Mucosa of descending colon (tissue), 3 donors: ENCODE measurements around the gene IL4R. TPM values are rescaled to one million over a fixed set of nuclear protein-coding genes. Genes with fewer than 3 reads are reported as not detected.

Experiments used
- ATAC-seq: fragments of 200-7000 bp; cut with Tn5 transposase; one replicate; pipeline ENCODE4 v1.9.1; 2020; ENCODE audit warnings: mild to moderate bottlenecking, moderate library complexity
- DNase-seq, 3 donors: peaks; one replicate each; pipeline ENCODE4 v3.0.0-alpha.2; 2020
- H3K36me3 ChIP-seq: fragments of 200-600 bp; one replicate; pipeline ENCODE4 v1.8.0; 2021; ENCODE audit warnings: low read depth, mild to moderate bottlenecking
- H3K4me1 ChIP-seq: fragments of 200-600 bp; one replicate; pipeline ENCODE4 v1.8.0; 2021; ENCODE audit warnings: low read depth, mild to moderate bottlenecking
- H3K4me3 ChIP-seq: fragments of 200-600 bp; one replicate; pipeline ENCODE4 v1.8.0; 2021; ENCODE audit warnings: mild to moderate bottlenecking
- H3K9me3 ChIP-seq: fragments of 200-600 bp; one replicate; pipeline ENCODE4 v1.8.0; 2021; ENCODE audit warnings: mild to moderate bottlenecking
- intact Hi-C, 2 donors: fragments of 100-400 bp; cut with DNase I in 1 of 2; cut with micrococcal nuclease in 1 of 2; formaldehyde crosslinking; loops; one replicate each; pipeline versions ENCODE4 v1.11.0 to v1.11.1; 2022; cut with DNase I, micrococcal nuclease
- long read RNA-seq, 2 donors: library from polyadenylated mRNA; unstranded; transcript quantifications; one replicate each; pipeline ENCODE4 v2.0.0, GENCODE V29; 2019 to 2021
- total RNA-seq, 3 donors: library from RNA; stranded (reverse); fragmentation: NEBNext Ultra II Directional in 2 of 3; extraction: Animal tissue kit (Norgen Biotek cat#: 25700) in 2 of 3; gene quantifications; one replicate each; pipeline versions ENCODE4 v1.2.1 to v1.2.4, GENCODE V29; 2021 to 2023
- TF ChIP-seq, protein P1 (sequence below): fragments of 200-600 bp; IDR thresholded peaks from one replicate; pipeline ENCODE4 v1.8.0; 2022; ENCODE audit warnings: antibody characterized with exemption, mild to moderate bottlenecking
- donor health status: DM: no; HTN: no; CAD: no; lungs with moderate emphysema.
- donor health status: DM: no; HTN: no; CAD: no.
- donor health status: DM: no; HTN: yes; CAD: no.

Gene IL4R
- 100 to 1,000 TPM; 131 to 207 (median 164) TPM for total RNA-seq
- long read RNA-seq, donor 1, transcript IL4R-202 (11 exons, 3,685 nt) = minor isoform, 7 of 110 reads
- long read RNA-seq, donor 1, transcript IL4R-203 (10 exons, 3,539 nt) = major isoform, 9 of 110 reads
- long read RNA-seq, donor 1, partial matches to known transcripts = 15 of 110 reads
- long read RNA-seq, donor 1, other reads (novel, unspliced or antisense) = 76 of 110 reads
- long read RNA-seq, donor 2, partial matches to known transcripts = 1 of 9 reads
- long read RNA-seq, donor 2, other reads (novel, unspliced or antisense) = 7 of 9 reads

DNA sequence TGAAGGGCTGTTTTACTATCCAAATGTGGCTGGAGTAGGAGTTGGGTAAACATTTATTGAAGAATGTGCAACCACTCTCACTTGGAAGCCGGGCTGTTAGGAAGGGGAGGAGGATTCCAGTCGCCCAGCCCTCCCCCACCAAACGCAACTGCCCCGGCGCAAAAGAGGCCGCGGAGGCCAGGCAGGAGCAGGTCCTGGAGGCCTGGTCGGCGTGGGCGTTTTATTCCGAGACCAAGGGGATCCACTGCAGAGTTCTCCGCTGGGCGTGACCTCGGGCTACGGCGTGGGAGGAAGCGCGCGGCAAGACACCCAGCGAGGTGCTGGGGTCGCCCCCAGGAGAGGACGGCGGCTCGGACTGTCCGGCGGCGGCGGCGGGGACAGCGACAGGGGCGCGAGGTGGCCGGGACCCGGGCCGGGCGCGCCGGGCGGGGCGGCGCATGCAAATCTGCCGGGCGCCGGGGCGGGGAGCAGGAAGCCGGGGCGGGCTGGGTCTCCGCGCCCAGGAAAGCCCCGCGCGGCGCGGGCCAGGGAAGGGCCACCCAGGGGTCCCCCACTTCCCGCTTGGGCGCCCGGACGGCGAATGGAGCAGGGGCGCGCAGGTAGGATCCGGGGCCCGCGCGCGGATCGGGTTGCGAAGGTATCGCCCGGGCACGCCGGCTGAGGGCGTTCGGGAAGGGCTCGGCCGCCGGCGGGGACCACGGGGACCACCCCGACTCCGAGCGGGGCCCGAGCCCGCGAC lies at the start of gene IL4R:
Gene IL4R (plus strand): TSS at position 553 of the 739 bp plus-strand sequence. CDS start 26,230 bp downstream, outside the sequence.
- TF ChIP-seq, protein P1, sequence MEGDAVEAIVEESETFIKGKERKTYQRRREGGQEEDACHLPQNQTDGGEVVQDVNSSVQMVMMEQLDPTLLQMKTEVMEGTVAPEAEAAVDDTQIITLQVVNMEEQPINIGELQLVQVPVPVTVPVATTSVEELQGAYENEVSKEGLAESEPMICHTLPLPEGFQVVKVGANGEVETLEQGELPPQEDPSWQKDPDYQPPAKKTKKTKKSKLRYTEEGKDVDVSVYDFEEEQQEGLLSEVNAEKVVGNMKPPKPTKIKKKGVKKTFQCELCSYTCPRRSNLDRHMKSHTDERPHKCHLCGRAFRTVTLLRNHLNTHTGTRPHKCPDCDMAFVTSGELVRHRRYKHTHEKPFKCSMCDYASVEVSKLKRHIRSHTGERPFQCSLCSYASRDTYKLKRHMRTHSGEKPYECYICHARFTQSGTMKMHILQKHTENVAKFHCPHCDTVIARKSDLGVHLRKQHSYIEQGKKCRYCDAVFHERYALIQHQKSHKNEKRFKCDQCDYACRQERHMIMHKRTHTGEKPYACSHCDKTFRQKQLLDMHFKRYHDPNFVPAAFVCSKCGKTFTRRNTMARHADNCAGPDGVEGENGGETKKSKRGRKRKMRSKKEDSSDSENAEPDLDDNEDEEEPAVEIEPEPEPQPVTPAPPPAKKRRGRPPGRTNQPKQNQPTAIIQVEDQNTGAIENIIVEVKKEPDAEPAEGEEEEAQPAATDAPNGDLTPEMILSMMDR = no peak
- no peaks in the 10 kb centered on the region for H3K36me3 ChIP-seq
- peaks cover 50% of the 10 kb centered on the region for H3K4me1 ChIP-seq
- H3K4me3 ChIP-seq = peak within 1 kb of the TSS; percentile 88
- intact Hi-C loops = loop anchor here in 1 of 2 donors (10.0 kb wide), 1 partner anchor 79 kb away; no protein-coding TSS in a partner anchor
- DNase-seq (peak; percentile 81 to 88 (median 87)), ATAC-seq (peak; percentile 78)
- no peaks in the 10 kb centered on the region for H3K9me3 ChIP-seq

DNA sequence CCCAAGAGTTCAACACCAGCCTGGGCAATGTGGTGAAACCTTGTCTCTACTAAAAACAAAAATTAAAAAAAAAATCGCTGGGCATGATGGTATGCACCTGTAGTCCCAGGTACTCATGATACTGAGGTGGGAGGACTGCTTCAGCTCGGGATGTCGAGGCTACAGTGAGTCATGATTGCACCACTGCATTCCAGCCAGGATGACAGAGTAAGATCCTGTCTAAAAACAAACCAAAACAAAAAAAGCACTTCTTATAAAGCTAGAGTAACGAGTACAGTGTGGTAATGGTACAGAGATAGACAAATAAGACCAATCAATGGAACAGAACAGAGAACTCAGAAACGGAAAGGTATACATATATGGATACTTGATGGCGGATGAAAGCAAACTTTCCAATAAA lies 49.6 kb upstream of the IL4R start:
- intact Hi-C loops = no loop called here
- ATAC-seq (no peak), DNase-seq (no peak)
- Histone ChIP-seq H3K4me3 (no peak overlapping the region), H3K9me3 (no peaks in the 10 kb centered on the region), H3K36me3 (no peaks in the 10 kb centered on the region), H3K4me1 (peaks cover 7% of the 10 kb centered on the region)
- TF ChIP-seq, protein P1 = no peak

DNA sequence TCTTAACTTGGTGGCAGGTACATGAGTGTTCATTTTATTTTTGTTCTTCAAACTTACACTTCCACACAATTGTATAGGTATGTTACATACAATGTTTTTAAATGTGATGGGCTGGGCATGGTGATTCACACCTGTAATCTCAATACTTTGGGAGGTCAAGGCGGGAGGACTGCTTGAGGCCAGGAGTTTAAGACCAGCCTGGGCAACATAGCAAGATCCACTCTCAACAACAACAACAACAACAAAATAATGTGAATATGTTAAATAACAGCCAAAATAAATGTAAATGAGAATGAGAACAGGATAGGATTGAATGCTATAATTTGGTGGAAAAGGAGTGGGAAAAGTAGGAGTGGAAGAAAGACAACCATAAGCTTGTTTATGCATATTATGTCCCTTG lies 47.8 kb upstream of the IL4R start:
- intact Hi-C loops = no loop called here
- H3K4me1 ChIP-seq = peaks cover 9% of the 10 kb centered on the region
- DNase-seq (no peak), ATAC-seq (no peak)
- no peaks in the 10 kb centered on the region for H3K36me3 ChIP-seq
- TF ChIP-seq, protein P1 = no peak
- H3K9me3 ChIP-seq = no peaks in the 10 kb centered on the region
- H3K4me3 ChIP-seq = no peak overlapping the region

DNA sequence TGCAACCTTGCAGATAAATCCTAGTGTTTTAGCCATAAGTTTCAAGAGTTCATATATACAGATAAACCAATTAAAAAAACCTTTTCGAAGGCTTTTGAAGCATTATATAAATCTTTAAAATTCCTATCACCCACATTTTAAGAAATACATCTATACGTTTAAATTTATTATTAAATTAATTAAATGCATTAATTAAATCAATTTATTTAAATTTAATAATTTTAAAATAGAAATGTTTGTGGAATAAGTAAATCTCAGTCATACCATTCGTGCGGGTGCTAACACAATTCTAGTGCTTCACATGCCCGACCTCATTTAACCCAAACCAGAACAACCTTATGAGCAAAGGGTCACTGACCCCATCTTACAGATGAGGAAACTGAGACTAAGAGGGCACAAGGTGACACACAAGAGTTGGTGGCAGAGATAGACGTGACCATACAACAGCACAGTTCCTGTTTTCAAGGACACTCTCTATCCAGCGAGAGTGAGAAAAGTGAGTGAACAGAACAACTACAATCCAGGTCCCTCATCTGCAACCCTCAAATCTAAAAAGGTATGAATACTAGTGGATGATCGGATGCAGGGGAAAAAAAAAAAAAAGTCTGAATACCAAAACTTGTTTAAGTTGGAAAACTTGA lies 46.6 kb upstream of the IL4R start:
- DNase-seq (no peak), ATAC-seq (no peak)
- intact Hi-C loops = no loop called here
- TF ChIP-seq, protein P1 = no peak
- no peak overlapping the region for H3K4me3 ChIP-seq
- peaks cover 9% of the 10 kb centered on the region for H3K4me1 ChIP-seq
- H3K9me3 ChIP-seq = no peaks in the 10 kb centered on the region
- H3K36me3 ChIP-seq = no peaks in the 10 kb centered on the region

DNA sequence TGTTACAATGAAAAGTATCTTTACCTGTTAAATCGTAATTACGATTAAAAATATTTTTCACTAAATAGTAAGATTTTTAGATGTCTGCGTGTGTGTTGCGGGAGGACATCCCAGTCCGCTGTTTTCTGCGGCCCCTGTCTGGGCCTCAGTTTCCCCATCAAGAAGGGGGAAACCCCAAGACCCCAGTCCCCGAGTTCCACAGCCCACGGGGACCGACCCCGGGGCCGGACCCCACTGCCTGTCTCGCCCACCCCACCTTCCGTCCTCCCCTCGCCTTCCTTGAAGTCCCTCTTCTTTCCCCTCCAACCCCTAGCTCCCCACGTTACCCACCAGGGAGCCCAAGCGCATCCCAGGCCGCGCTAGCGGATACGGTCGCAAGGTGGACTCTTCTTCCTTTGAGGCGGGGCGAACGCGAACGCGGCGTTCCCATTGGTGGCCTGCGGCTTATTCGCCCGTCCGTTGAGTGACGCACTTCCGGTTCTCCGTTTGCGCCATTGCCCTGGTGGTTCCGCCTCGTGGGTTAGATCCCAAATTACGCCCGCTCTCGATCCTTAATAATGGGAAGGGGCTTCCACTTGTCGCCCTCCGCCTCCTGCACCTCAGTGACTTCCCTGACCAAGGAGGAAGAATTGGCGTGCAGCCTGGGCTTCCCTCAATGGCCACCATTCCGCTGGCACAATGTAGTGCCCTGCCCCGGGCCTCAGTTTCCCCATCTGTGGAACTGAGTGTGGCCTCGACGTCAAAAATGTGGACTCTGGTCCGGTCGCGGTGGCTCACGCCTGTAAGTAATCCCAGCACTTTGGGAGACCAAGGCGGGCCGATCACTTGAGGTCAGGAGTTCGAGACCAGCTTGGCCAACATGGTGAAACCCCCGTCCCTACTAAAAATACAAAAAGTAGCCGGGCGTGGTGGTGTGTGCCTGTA lies 45.1 kb upstream of the IL4R start, which contains the start of gene NSMCE1:
Gene NSMCE1 (minus strand): TSS at position 397 of the 924 bp plus-strand sequence. CDS start 11,202 bp downstream, outside the sequence.
- Histone ChIP-seq H3K36me3 (no peaks in the 10 kb centered on the region), H3K4me3 (peak within 1 kb of the TSS; percentile 44), H3K4me1 (peaks cover 9% of the 10 kb centered on the region), H3K9me3 (no peaks in the 10 kb centered on the region)
- ATAC-seq (peak; percentile 100), DNase-seq (peak; percentile 99)
- intact Hi-C loops = no loop called here
- TF ChIP-seq, protein P1 = no peak
